Astrocyte (in vitro differentiated cells and primary cell): ENCODE data around the gene AUTS2.

Experiments used
- EZH2 ChIP-seq: IDR thresholded peaks from 2 replicates; pipeline ENCODE4 v1.6.1; 2012; ENCODE audit warnings: mild to moderate bottlenecking, low read length, inconsistent platforms; ENCODE audit not compliant: insufficient read depth
- TF ChIP-seq, protein P1 (sequence below): IDR thresholded peaks from 2 replicates; pipeline ENCODE4 v1.5.1; 2011; ENCODE audit warnings: low read depth, mild to moderate bottlenecking, inconsistent platforms, low read length, moderate library complexity; ENCODE audit not compliant: insufficient read depth

GRCh38 chr7:69620650-69621049 is 22.4 kb downstream of the AUTS2 start:
- TF ChIP-seq, protein P1, sequence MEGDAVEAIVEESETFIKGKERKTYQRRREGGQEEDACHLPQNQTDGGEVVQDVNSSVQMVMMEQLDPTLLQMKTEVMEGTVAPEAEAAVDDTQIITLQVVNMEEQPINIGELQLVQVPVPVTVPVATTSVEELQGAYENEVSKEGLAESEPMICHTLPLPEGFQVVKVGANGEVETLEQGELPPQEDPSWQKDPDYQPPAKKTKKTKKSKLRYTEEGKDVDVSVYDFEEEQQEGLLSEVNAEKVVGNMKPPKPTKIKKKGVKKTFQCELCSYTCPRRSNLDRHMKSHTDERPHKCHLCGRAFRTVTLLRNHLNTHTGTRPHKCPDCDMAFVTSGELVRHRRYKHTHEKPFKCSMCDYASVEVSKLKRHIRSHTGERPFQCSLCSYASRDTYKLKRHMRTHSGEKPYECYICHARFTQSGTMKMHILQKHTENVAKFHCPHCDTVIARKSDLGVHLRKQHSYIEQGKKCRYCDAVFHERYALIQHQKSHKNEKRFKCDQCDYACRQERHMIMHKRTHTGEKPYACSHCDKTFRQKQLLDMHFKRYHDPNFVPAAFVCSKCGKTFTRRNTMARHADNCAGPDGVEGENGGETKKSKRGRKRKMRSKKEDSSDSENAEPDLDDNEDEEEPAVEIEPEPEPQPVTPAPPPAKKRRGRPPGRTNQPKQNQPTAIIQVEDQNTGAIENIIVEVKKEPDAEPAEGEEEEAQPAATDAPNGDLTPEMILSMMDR, result no peak
- TF ChIP-seq EZH2, result no peak
